GM12864 (cell line): Measurements from ENCODE around the gene CST7.

Experiments
- DNase-seq: peaks from one replicate; pipeline ENCODE4 v3.0.0-alpha.2; 2011; ENCODE audit warnings: low read depth
- H3K4me3 ChIP-seq: 2 replicates; pipeline ENCODE4 v1.5.1; 2011; ENCODE audit warnings: mild to moderate bottlenecking, low read depth, low read length, control low read depth
- TF ChIP-seq, protein P1 (sequence below): IDR thresholded peaks from 2 replicates; pipeline ENCODE4 v1.5.1; 2011; ENCODE audit warnings: low read depth, mild to moderate bottlenecking, moderate library complexity, low read length, control low read depth, inconsistent platforms; ENCODE audit errors: missing control alignments

The CST7 gene

DNA sequence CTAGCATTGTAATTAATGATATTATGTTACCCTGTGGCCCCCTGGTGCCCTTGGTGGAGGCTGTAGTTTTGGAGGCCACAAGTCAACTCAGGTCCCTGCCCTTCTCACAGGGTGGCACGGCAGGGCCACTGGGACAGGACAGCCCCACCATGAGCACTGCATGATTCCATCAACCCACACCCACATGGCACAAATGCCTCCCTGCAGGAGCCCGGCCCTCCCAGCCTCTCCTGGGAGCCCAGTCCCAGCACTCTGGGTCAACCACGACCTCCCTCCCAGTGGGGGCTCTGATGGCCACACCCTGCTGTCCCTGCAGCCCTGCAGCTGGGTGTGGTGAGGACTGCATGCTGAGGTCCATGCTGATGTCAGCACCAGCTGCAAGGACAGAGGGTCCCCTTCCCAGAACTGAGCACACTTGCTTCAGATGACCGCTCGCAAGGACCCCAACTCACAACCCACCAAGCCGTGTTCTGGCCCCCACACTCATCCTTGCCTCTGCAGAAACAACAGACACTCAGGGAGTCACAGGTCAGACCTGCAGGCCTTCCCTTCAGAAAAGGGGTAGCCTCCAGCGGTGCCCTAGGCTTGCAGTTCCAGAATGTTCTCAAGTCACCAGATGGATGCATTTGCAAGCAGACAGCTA is 15.7 kb upstream of the CST7 start:
- DNase-seq: no peak
- TF ChIP-seq, protein P1, sequence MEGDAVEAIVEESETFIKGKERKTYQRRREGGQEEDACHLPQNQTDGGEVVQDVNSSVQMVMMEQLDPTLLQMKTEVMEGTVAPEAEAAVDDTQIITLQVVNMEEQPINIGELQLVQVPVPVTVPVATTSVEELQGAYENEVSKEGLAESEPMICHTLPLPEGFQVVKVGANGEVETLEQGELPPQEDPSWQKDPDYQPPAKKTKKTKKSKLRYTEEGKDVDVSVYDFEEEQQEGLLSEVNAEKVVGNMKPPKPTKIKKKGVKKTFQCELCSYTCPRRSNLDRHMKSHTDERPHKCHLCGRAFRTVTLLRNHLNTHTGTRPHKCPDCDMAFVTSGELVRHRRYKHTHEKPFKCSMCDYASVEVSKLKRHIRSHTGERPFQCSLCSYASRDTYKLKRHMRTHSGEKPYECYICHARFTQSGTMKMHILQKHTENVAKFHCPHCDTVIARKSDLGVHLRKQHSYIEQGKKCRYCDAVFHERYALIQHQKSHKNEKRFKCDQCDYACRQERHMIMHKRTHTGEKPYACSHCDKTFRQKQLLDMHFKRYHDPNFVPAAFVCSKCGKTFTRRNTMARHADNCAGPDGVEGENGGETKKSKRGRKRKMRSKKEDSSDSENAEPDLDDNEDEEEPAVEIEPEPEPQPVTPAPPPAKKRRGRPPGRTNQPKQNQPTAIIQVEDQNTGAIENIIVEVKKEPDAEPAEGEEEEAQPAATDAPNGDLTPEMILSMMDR: no peak
- no peak overlapping the region for H3K4me3 ChIP-seq

DNA sequence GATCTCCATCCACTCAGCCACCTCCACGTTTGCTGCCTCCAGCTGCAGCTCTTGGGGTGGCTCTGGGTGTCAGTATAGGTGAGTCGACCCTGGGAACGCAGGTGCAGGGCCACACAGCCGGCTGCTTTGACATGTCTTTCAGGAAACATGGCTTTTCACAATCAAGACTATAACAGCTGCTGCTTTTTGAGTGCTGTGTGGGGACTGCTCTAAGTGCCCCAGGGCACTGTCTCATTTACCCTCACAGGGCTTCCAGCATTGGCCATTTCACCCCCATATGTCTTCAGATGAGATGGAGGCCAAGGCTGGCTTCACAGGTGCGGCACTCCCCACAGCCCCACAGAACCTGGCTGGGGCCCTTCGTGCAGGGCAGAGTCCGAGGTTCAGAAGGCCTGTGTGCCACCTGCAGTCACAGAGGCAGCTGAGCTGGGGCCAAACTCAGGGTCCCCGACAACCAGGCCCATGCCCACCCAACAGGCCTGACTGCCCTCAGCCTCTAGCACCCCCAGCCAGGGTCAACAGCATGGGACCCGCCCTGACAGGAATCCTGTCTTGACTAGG is 14.9 kb upstream of the CST7 start:
- DNase-seq: no peak
- no peak overlapping the region for H3K4me3 ChIP-seq
- TF ChIP-seq, protein P1: no peak

DNA sequence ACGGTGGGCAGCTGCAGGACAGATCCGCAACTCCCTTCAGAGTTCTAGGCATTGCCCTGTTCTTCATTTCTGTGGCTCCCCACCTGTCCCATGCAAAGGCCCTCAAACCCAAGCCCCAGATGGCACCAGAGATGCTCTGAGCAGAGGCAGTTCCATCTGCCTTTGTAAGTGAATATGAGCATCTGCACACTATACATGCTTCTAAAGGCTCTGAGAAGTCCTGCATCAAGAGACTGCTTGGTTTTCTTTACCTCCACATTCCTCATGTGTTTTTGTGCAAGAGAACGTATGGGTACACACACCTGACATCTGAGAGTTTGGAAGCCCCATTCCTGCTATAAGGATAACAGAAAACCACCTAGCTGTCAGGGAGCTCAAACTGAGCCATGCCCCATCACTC is 14.4 kb upstream of the CST7 start:
- H3K4me3 ChIP-seq: no peak overlapping the region
- DNase-seq: no peak
- TF ChIP-seq, protein P1: no peak

DNA sequence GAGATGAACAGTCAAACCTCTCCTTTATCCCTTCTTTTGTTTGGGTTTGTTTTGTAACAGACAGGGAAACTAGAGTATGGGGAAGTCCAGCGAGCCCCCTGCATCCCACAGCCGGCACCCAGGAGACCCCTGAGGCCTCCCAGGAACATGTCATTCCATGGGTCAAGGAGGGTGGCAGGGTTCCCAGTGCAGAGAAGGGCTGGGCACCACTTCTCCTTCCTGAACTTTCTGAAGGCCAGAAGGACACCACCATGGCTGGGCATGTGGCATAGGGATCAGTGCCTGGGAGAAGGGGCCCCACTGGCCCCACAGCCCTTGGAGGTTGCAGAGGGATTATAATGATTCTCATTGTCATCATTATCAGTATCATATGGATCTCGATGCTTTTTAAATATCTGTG is 13.9 kb upstream of the CST7 start:
- no peak for DNase-seq
- no peak overlapping the region for H3K4me3 ChIP-seq
- TF ChIP-seq, protein P1: no peak

DNA sequence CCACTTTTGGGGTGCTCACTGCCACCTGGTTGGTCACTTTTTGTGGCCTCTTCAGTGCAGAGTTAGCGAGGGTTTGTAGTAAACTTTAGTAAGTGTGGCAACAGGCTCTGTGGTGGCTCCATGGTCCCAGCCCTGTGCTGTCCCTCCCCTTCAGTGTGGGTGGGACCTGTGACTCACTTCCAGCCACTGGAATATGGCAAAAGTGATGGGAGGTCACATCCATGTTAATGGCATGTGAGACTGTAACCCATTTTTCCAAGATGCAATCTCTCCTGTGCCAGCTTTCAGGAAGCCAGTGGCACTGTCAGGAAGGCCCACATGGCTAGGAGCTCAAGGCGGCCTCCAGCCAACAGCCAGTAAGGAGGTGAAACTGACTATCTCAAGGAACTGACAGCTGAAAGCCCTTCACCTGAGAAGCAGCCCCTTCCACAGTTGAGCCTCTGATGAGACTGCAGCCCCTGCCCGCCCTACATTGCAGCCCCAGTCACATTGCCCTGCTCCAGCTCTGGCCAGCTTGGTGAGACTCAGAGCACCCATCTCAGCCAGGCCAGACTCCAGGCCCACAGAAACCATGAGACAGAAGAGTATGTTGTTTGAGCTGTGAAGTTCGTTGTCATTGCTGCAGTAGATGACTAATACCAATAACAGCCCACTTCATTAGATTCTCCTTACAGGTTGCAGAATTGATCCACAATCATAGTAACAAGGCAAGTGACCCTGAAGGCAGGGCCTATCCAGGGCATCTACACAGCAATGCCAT is 13.1 kb upstream of the CST7 start:
- TF ChIP-seq, protein P1: no peak

DNA sequence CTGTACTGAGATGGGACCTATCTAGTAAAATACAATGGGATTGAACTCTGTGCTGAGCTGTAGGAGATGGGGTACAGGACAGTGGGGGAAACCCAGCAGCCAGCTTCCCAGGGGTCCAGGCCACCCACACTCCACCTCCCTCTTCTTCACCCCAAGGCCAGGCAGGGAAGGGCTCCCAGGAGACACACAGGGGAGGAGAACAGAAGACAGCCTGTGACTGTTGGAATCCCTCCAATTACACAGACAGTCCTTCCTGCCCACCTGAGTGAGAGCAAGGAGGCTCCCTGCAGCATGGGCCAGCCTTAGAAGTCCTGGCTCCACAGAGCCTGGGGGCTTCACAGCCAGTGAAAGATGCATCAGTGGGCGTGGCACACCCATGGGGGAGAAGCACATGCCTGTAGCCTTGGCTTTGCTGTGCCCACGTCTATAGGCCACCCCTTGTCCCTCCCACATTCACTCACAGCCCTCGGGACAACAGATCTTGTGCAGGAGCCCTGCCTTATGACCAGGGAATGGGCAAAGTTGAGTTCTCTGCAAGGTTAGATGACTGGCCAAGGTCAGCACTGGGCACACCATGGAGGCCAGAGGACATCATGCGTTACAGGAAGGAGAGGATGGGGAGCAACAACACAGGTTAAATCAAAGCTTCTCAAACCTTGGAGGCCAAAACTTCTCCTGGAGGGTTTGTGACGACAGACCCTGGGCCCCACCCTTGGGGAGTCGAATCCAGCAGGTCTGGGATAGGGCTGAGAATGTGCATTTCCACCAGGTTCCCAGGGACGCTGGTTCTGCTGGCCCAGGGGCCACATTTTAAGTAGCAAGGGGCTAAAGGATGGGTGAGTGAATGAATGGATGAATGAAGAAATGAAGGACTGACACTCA is 12.3 kb upstream of the CST7 start:
- DNase-seq: no peak

More for the DNA sequence above, 13.1 kb upstream of the CST7 start:
- H3K4me3 ChIP-seq: no peak overlapping the region
- DNase-seq: no peak

More for the DNA sequence above, 12.3 kb upstream of the CST7 start:
- TF ChIP-seq, protein P1: no peak
- H3K4me3 ChIP-seq: no peak overlapping the region
